DMS79 (cell line): ENCODE results near the gene DBF4B.
"Not testable (repeated sequence)": the region's sequence is repeated elsewhere in the genome, so short reads cannot be mapped to it uniquely, and the experiment has no call there.

ENCODE experiments used
- DNase-seq: peaks from one replicate; lab custom pipeline; 2025; lab: John Stamatoyannopoulos, UW

Gene DBF4B, protein sequence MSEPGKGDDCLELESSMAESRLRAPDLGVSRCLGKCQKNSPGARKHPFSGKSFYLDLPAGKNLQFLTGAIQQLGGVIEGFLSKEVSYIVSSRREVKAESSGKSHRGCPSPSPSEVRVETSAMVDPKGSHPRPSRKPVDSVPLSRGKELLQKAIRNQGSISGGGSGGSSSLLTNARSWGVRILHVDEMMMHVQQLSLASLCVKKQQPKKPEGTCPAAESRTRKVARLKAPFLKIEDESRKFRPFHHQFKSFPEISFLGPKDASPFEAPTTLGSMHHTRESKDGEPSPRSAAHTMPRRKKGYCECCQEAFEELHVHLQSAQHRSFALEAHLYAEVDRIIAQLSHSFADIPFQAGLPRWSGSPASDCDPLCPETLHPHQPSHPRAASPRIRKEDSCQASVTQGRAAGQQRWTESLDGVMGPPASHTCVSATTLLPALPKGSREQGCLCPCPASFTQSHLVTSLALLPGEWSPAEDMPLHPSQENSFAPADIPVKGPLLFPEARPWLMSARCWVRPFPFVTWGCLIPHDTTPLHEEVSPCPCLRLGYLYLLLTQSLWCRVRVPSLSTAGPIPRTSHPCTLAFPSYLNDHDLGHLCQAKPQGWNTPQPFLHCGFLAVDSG

DNA sequence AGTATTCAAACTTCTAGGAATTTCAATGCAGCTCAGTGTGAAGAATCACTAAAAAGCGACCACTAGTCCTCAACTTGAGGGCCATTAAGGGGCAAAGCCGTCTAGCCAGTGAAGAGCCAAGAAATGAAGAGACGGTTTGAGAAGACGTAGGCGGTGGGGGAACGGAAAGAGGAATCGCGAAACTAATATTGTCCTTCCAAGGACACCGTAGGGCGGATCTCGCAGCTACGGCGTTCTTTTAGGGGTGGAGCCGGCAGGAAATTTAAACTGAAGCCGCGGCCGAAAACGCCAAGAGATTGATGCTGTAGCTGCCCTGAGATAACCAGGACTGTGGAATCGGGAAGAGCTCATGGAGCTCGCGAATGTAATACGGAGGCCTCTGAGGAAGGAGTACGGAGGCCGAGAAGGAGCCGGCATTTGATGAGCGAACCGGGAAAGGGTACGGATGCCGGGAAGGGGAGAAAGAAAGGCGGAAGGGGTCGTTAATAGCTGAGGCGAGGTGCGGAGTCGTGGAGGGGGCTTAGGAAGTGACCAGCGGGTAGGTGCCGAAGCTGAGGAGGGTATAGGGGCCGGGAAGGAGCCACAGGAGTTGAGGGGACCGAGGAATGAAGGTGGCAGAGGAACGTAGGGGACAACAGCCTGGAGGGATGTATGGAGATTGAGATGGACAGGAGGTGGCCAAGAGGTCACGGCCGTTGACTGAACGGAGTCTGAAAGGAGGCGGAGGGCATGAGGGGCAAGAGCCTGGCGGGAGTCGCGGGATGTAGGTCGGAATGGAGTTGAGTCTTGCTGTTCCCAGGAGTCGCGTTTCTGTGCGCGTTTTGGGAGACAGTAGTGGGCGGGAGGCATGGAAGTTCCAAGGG is at the start of gene DBF4B:
Gene DBF4B, plus strand, starts transcription at position 265 of the 863 bp plus-strand sequence. Its CDS starts 156 bp downstream, at position 421.
- peak; percentile 72 for DNase-seq

DNA sequence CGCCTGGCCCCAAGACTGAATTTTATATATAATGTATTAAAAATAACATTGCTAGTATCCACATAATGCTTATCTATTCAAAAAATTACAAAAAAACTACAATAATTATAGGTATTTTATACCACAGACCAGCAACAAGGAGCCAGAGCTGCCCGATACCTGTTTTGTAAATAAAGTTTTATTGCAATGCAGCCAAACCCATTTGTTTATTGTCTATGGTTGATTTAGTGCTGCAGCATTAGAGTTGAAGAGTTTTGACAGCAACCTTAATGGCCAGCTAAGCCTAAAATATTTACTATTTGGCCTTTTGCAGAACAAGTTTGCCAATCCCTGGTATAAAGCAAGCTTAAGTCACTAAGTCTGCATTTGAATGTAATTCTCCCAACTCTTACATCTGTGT is 46.6 kb upstream of the DBF4B start:
- DNase-seq = no peak

DNA sequence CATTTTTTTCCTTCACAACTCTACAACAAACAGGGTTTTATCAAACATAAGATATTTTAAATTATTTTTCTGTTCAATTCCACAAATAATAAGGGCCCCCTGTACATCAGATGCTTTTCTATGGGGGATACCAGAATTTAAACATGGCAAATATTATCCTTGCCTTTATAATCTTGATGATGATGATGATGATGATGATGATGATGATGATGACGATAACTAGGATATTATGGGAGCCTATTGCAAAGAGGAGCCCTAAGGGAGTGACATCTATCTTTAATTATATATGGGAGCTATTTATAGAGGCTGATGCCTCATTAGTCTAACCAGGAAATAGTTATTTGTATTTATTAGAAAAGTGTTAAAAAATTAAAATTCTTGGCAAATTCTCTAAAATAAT is 45.4 kb upstream of the DBF4B start:
- no peak for DNase-seq

DNA sequence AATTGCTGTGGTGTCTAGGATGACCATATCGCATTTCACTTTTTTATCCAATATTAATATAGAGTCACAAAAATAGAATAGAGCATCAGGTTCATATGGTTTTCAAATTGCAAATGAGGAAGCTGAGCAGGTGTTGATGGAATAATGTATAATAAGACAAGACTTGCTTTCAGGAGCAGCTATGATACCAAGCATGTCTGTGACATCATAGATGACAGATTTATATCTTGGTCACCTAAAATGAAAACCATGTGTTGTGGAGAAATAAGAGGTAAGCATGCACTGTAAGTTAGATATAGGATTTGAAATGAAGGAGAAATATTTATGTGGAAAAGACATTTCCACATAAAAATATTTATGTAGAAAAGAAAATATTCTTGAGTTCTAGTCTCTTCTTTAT is 43.6 kb upstream of the DBF4B start:
- DNase-seq = no peak

DNA sequence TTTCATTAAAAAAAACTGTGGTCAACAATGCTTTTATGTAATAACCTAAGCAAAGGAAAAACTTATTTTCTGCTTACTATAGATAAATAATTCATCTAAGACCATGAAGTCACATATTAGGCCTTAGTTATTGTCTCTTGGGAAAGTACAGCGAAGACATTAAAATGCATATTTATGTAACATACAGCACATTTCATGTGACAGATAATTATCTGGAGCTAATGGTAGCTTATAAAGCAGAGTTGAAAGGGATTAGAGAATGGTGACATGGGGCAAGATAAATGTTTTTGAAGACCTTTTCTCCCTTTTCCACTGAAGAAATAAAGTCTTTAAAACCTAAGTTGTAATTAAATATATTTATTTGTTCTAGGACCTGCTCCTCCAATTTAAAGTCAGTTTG is 42.5 kb upstream of the DBF4B start:
- no peak for DNase-seq

DNA sequence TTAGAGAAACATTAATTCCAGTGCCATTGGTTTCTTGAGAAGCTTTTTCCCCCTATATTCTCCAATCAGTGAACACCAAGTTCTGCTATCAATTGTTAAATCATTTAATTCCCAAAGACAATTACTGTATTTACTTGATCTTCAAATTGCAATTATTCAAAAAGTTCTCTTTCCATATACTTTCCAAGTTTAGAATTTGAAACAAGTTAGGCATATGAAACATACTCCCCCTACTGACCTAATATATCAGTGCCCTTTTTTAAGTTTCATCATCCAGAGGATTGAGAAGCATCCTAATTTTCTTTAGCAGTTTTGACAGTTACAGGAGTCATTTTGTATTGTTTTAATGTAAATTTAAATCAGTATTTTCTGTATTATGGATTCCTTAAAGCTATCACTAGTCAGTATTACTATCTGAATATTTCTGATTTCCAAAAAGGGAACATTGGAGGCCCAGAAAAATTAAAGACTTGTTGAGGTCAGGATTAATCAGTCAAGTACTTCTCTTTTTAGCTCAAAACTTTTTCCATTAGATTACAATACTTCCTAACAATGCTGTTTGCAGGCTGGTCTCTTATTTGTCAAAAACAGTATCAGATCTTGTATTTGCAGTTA is 35.9 kb upstream of the DBF4B start:
- no peak for DNase-seq

DNA sequence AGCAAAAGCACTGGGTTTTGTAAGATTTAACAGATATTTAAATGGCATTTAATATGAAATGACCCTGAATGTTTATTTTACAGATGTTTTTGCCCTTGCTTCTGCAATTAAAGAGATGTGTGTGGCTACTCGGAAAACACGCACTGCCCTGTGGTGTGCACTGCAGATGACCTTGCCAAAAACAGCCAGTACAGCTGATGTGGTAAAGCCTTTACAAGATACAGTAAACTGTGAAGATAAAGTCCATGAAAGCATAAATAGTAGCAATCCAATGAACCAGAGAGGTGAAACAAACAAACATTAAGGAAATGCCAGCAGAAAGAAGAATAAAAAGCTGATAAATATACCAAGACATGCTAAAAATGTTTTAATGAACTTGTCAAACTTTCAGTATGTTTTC is 34.6 kb upstream of the DBF4B start:
- no peak for DNase-seq

DNA sequence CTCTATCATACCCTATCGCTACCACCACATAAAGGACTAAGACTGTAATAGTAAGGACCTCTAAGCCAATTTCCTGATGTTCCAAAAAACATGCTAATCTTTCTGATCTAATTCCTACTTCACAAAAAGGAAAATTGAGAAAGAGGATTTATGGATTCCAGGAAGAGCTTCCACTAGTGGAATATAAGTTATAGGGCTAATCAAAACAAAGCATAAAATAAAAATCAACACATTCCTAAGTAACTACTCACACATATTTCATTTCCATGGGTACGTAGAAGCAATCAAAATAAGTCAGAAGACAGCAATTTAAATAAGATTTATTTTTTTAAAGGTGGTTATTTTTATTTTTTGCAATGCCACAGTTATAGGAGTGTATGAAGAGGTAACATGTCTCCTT is 31.3 kb upstream of the DBF4B start:
- no peak for DNase-seq

DNA sequence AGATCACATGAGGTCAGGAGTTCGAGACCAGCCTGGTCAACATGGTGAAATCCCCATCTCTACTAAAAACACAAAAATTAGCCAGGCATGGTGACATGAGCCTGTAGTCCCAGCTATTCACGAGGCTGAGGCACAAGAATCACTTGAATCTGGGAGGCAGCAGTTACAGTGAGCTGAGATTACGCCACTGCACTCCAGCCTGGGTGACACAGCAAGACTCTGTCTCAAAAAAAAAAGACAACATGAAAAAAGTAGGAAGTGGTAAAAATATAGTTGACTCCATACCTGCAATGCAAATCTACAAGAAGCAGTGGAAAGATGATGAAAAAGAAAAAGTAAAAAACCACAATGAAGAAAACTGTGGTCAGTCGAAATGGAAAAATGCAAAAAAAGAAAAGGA is 25.2 kb upstream of the DBF4B start:
- DNase-seq = not testable (repeated sequence)

DNA sequence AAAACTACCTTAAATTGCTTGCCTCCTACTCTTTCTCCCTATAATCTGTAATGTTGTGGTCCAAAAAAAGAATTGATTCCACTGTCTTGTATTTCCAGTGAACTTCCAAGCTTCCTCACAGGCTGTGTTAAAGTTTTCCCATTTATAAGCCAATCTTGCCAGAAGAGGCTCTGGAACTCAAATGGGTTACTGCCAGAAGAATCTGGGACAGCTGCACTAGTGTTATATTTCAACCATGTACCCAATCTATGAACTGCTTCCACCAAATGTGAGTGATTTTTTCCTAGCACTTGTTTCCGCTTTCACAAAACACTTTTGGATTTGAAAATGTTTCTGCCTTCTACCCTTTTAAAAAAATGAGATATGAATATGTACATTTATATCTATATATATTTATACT is 20.7 kb upstream of the DBF4B start:
- no peak for DNase-seq

DNA sequence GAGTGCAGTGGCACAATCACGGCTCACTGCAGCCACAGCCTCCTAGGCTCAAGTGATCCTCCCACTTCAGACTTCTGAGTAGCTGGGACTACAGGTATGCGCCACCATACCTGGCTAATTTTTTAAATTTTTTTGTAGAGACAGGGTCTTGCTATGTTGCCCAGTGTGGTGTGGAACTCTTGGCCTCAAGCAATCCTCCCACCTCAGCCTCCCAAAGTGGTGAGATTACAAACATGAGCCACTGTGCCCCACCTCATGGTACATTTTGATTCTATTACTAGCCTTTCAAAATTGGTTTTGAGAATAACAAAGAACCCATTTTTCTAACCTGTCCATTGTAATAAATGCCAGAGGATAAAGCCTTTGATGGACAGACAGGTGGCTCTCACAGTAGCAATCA is 20.3 kb upstream of the DBF4B start:
- no peak for DNase-seq

DNA sequence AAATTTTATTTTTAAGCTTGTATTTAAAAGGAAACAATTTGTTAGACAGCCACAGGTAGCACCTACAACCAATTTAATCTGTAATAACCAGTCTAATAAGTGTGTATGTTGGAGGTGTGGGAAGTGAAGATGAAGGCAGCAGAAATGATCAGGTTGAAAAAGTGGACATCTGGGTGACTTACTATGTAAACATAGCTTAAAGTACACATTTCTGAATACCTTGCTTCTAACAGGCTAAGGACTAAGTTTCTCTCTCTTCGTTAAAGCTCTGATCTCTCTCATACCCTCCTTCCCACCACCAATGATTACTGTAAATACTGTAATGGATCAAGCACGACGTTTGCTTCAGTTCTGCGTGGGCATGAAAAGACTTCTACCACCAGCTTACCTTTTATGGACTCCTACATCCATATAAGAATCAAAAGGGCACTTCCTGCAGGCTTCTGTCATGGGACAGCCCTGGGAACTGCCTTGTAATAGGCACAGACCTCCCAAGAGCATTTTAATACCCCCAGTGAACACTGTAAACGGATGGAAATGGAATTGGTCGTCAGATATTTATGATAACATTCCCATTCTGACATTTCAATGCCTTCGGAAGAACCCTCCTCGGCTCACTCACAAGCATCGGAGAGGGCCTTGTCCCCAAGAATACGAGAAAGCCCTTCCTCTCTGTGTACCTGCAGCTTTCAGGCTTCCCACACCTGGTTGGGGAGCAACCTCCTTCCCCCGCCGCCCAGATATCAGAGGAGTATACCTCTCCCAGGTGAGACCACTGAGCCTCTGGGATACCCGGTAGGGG is 19.6 kb upstream of the DBF4B start:
- no peak for DNase-seq

DNA sequence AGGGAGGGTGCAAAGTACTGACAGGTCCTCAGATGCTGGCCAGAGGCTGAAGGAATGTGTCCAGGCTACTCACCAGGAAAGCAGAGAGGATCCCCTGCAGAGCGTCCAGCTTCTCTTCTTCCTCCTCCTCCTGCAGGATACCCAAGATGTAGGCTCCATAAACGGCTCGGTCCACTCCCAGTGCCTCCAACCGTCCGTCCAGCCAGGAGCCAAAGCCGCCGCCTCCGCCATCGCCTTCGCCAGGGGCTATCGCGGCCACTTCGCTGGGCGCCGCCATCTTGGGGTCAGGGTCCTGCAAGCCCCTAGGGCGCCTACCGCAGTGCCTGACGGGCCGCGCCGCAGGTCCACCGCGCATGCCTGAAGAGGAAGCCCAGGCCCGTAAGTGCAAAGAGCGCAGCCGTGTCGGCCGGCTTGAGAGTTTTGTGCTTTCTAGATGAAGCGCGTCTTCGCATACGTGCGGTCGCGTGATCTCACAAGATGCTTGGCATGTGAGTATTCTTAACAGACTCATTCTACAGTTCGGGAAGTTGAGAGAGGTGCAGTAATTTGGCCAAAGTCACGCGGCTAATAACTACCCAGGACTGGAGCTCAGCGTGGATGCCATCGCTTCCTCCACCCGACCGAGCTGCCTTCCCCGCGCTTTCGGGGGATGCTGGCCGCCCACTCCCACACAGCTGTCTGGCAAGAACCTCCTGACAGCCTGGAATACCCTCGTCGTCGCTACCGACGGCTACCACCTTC is 18.8 kb upstream of the DBF4B start, which contains the start of gene CCDC43:
Gene CCDC43, minus strand, starts transcription at position 300 of the 741 bp plus-strand sequence. Its CDS starts 23 bp downstream, at position 277.
- peak; percentile 90 for DNase-seq

DNA sequence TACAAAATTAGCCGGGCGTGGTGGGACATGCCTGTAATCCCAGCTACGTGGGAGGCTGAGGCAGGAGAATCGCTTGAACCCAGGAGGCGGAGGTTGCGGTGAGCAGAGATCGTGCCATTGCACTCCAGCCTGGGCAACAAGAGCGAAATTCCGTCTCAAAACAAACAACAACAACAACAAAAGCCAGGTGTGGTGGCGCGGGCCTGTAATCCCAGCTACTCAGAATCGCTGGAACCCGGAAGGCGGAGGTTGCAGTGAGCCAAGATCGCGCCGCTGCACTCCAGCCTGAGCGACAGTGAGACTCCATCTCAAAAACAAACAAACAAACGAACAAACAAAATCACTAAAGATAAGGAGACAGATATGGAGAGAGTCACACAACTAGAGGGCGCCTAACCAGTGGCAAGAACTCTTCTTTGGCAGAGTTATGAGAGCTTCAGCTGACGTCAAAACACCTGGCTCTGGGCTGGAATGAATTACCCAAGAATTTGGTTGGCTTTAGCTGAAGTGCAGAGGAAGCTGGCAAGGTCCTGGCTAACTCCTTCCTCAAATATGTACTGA is 17.6 kb upstream of the DBF4B start:
- not testable (repeated sequence) for DNase-seq

DNA sequence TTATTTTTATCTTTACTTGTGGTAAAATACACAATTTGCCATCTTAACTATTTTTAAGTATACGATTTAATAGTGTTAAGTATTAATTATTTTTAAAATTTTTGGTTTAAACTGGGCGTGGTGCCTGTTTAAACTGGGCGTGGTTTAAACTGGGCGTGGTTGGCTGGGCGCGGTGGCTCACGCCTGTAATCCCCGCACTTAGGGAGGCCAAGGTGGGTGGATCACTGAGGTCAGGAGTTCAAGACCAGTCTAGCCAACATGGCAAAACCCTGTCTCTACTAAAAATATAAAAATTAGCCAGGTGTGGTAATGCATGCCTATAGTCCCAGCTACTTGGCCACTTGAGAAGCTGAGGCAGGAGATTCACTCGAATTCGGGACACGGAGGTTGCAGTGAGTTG is 14.9 kb upstream of the DBF4B start:
- no peak for DNase-seq

DNA sequence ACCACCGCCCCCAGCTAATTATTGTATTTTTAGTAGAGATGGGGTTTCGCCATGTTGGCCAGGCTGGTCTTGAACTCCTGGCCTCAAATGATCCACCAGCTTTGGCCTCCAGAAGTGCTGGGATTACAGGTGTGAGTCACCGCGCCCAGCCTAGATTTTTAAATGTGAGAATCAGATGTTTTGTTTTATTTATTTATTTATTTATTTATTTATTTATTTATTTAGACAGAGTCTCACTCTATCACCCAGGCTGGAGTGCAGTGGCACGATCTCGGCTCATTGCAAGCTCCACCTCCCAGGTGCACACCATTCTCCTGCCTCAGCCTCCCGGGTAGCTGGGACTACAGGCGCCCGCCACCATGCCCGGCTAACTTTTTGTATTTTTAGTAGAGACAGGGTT is 8.2 kb upstream of the DBF4B start:
- DNase-seq = not testable (repeated sequence)

DNA sequence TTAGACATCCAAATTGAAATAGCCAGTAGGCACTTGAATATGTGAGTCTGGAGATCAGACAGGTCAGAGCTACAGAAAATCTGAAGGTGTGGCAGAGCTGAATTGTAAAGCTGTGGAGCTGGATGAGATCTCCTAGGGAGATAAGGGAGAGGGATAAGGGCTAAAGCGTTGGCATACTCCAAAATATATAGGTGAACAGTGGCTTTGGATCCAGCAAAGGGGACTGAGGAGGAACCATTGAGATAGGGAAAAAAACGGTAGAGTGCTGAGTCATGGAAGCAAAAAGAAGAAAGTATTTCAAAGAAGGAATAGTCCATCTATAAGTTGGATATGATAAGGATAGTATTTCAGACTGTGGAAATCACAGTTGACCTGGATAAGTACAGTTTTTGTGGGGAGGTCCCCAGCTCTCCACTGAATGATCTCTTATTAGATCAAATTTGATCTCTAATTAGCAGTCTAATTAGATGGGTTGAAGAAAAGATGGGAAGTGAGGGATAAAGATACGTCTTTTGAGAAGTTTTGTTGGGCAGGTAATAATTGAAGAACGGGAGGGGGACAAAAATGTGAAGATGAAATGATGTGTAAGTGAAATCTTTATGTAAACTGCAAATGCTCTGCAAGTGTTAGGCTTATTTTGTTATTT is 587 bp upstream of the DBF4B start:
- no peak for DNase-seq

DNA sequence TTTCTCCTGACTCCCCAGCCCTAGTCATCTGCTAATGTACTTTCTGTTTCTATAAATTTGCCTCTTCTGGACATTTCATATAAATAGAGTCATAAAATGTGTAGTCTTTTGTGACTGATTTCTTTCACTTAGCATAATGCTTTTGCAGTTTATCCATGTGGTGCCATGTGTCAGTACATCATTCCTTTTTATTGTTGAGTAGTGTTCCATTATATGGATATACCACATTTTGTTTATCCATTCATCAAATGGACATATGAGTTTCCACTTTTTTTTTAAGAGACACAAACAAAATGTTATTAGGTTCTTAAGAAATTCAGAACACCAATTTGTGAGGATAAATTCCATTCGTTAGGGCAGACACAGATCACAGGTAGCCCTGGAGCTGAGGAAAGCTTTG is 11.0 kb downstream of the DBF4B start:
- DNase-seq = no peak

DNA sequence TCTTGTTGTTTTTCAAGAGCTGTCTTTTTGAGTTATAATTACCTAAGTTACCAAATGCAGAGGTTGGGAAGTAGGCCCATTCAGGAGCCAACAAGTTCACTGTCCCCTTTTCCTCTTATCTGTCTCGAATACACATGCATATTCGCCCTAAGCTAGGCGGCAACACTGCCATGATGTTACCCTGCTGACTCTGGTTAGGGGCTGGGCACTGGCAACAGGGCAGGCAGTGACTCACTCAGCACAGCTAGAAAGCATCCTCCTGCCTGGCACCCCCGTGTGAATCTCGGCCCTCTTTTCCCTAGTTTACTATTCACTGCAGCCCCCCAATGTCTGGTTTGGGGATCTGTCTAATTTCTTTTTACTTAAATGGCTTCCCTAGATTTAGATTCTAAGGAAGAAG is 13.8 kb downstream of the DBF4B start:
- DNase-seq = no peak

DNA sequence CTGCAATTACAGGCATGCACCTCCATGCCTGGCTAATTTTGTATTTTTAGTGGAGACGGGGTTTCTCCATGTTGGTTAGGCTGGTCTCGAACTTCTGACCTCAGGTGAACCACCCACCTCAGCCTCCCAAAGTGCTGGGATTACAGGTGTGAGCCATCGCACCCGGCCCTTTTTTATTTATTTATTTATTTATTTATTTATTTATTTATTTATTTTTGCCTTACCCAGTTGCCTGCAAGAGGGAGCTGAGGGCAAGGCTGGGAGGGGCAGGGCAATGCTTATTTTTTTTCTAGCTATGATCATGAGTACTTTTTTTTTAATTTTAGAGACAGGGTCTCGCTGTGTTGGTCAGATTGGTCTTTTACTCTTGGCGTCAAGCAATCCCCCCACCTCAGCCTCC is 17.7 kb downstream of the DBF4B start:
- DNase-seq = not testable (repeated sequence)
